Mesendoderm (in vitro differentiated cells): Measurements from ENCODE around the gene SRRM1.
"Not testable (repeated sequence)": the region's sequence is repeated elsewhere in the genome, so short reads cannot be mapped to it uniquely, and the experiment has no call there.

Experiments used
- DNase-seq: peaks from one replicate; pipeline ENCODE4 v3.0.0; 2013
- H2AK5ac ChIP-seq: 2 replicates; pipeline ENCODE4 v1.6.1; 2013; ENCODE audit warnings: low read length, inconsistent platforms
- H2BK120ac ChIP-seq: 2 replicates; pipeline ENCODE4 v1.6.1; 2013; ENCODE audit warnings: low read depth, mild to moderate bottlenecking, low read length, moderate library complexity, mixed read lengths
- H2BK15ac ChIP-seq: replicated peaks from 2 replicates; pipeline ENCODE4 v1.6.1; 2013; ENCODE audit warnings: low read depth, mild to moderate bottlenecking, moderate library complexity
- H2BK5ac ChIP-seq: 2 replicates; pipeline ENCODE4 v1.6.1; 2013; ENCODE audit warnings: low read length, inconsistent platforms
- H3K18ac ChIP-seq: 2 replicates; pipeline ENCODE4 v1.6.1; 2013; ENCODE audit warnings: mild to moderate bottlenecking, low read length, mixed read lengths
- H3K23ac ChIP-seq: one replicate; pipeline ENCODE4 v1.6.1; 2013; ENCODE audit warnings: low read length
- H3K27ac ChIP-seq: 2 replicates; pipeline ENCODE4 v1.5.1; 2013; ENCODE audit warnings: low read depth, mild to moderate bottlenecking, inconsistent platforms, low read length, moderate library complexity
- H3K27me3 ChIP-seq: 2 replicates; pipeline ENCODE4 v1.6.1; 2013; ENCODE audit warnings: low read length, control low read depth, mild to moderate bottlenecking, inconsistent platforms; ENCODE audit not compliant: insufficient read depth, poor library complexity
- H3K36me3 ChIP-seq: 2 replicates; pipeline ENCODE4 v1.6.1; 2013; ENCODE audit warnings: low read length, inconsistent platforms; ENCODE audit not compliant: control insufficient read depth, insufficient read depth
- H3K4ac ChIP-seq: one replicate; pipeline ENCODE4 v1.6.1; 2013; ENCODE audit warnings: low read depth, mild to moderate bottlenecking, low read length, moderate library complexity
- H3K4me1 ChIP-seq: 2 replicates; pipeline ENCODE4 v1.6.1; 2013; ENCODE audit warnings: low read depth, low read length, inconsistent platforms; ENCODE audit not compliant: control insufficient read depth
- H3K4me2 ChIP-seq: 2 replicates; pipeline ENCODE4 v1.6.1; 2013; ENCODE audit warnings: low read length
- H3K4me3 ChIP-seq: 2 replicates; pipeline ENCODE4 v1.5.1; 2013; ENCODE audit warnings: mild to moderate bottlenecking, low read length
- H3K56ac ChIP-seq: one replicate; pipeline ENCODE4 v1.6.1; 2013; ENCODE audit warnings: low read length
- H3K79me1 ChIP-seq: 2 replicates; pipeline ENCODE4 v1.6.1; 2013; ENCODE audit warnings: low read length, inconsistent platforms
- H3K79me2 ChIP-seq: 2 replicates; pipeline ENCODE4 v1.6.1; 2013; ENCODE audit warnings: mild to moderate bottlenecking, low read length; ENCODE audit not compliant: control insufficient read depth, insufficient read depth
- H3K9ac ChIP-seq: 2 replicates; pipeline ENCODE4 v1.6.1; 2013; ENCODE audit warnings: low read length, inconsistent platforms
- H4K5ac ChIP-seq: one replicate; pipeline ENCODE4 v1.6.1; 2013; ENCODE audit warnings: low read length
- H4K8ac ChIP-seq: one replicate; pipeline ENCODE4 v1.6.1; 2013; ENCODE audit warnings: low read depth, mild to moderate bottlenecking, control low read depth, low read length, moderate library complexity
- WGBS: extraction: QIAGEN DNeasy Blood & Tissue Kit; methylation state at CpG from one replicate; pipeline ENCODE4 v1.1.7; 2013; ENCODE audit warnings: low lambda C conversion rate, missing lambda C conversion rate; ENCODE audit not compliant: insufficient coverage; ENCODE audit errors: extremely low coverage; 5-methylcytosine and 5-hydroxymethylcytosine counted together

Gene SRRM1

GRCh38 chr1:24696756-24697330 is 53.7 kb downstream of the SRRM1 start:
- H3K4me1 ChIP-seq, result peaks cover 2% of the 10 kb centered on the region
- H3K4me2 ChIP-seq, result no peak overlapping the region
- H3K79me1 ChIP-seq, result no peaks in the 10 kb centered on the region
- H4K8ac ChIP-seq, result no peak overlapping the region
- no peak overlapping the region for H3K18ac ChIP-seq
- H3K23ac ChIP-seq, result no peak overlapping the region
- H3K27ac ChIP-seq, result no peak overlapping the region
- H2BK15ac ChIP-seq, result no peak overlapping the region
- no peak overlapping the region for H2BK120ac ChIP-seq
- H3K56ac ChIP-seq, result no peak overlapping the region
- H3K9ac ChIP-seq, result no peak overlapping the region
- no CpG with 5 or more reads among the region's 15 CpGs for WGBS
- no peaks in the 10 kb centered on the region for H3K79me2 ChIP-seq
- no peak for DNase-seq
- no peak overlapping the region for H3K4ac ChIP-seq
- no peaks in the 10 kb centered on the region for H3K27me3 ChIP-seq
- H3K4me3 ChIP-seq, result no peak overlapping the region
- H2BK5ac ChIP-seq, result no peak overlapping the region
- H4K5ac ChIP-seq, result no peak overlapping the region
- no peaks in the 10 kb centered on the region for H3K36me3 ChIP-seq
- no peak overlapping the region for H2AK5ac ChIP-seq

- DNase-seq, result not testable (repeated sequence)
These were observed 54.4 kb downstream of the SRRM1 start for GRCh38 chr1:24697453-24698001.

GRCh38 chr1:24698326-24698725 is 55.2 kb downstream of the SRRM1 start:
- H2AK5ac ChIP-seq, H3K4me3 ChIP-seq, H2BK5ac ChIP-seq, H3K56ac ChIP-seq, H2BK15ac ChIP-seq, DNase-seq, H3K27ac ChIP-seq, H3K9ac ChIP-seq, H3K79me1 ChIP-seq, H2BK120ac ChIP-seq, H3K4ac ChIP-seq, H3K79me2 ChIP-seq, H3K23ac ChIP-seq, H4K8ac ChIP-seq, H3K18ac ChIP-seq, H4K5ac ChIP-seq, H3K27me3 ChIP-seq, H3K4me1 ChIP-seq, H3K36me3 ChIP-seq, H3K4me2 ChIP-seq: not testable (repeated sequence)
- no CpG with 5 or more reads among the region's 8 CpGs for WGBS

More at GRCh38 chr1:24697453-24698001, 54.4 kb downstream of the SRRM1 start:
- not testable (repeated sequence) for H3K36me3 ChIP-seq, H3K79me1 ChIP-seq, H2BK15ac ChIP-seq, H3K27me3 ChIP-seq, H3K56ac ChIP-seq, H3K4me2 ChIP-seq, H3K4me3 ChIP-seq, H2AK5ac ChIP-seq, H3K23ac ChIP-seq, H3K18ac ChIP-seq, H4K5ac ChIP-seq, H3K4ac ChIP-seq, H3K9ac ChIP-seq, H3K79me2 ChIP-seq, H3K27ac ChIP-seq, H2BK5ac ChIP-seq, H4K8ac ChIP-seq, H3K4me1 ChIP-seq, H2BK120ac ChIP-seq
- no CpG with 5 or more reads among the region's 7 CpGs for WGBS

GRCh38 chr1:24699628-24700027 is 56.5 kb downstream of the SRRM1 start:
- Histone ChIP-seq H3K27me3 (no peaks in the 10 kb centered on the region), H2BK120ac (no peak overlapping the region), H3K4me1 (peaks cover 2% of the 10 kb centered on the region), H3K23ac (no peak overlapping the region), H3K56ac (peak overlapping the region; percentile 25), H2BK15ac (no peak overlapping the region), H3K4ac (no peak overlapping the region), H4K5ac (no peak overlapping the region), H3K36me3 (no peaks in the 10 kb centered on the region), H3K27ac (no peak overlapping the region), H3K9ac (no peak overlapping the region), H3K4me2 (no peak overlapping the region), H2BK5ac (no peak overlapping the region), H4K8ac (no peak overlapping the region), H3K79me1 (no peaks in the 10 kb centered on the region), H3K79me2 (no peaks in the 10 kb centered on the region), H3K4me3 (no peak overlapping the region), H3K18ac (no peak overlapping the region), H2AK5ac (peak overlapping the region; percentile 79)
- DNase-seq, result no peak
- WGBS, result no CpG with 5 or more reads among the region's 7 CpGs

- Histone ChIP-seq H3K56ac (peak overlapping the region; percentile 25), H3K18ac (no peak overlapping the region), H4K8ac (no peak overlapping the region), H3K36me3 (no peaks in the 10 kb centered on the region), H3K27me3 (no peaks in the 10 kb centered on the region), H2BK15ac (no peak overlapping the region), H4K5ac (no peak overlapping the region), H3K4me1 (peaks cover 4% of the 10 kb centered on the region), H3K9ac (no peak overlapping the region), H3K23ac (no peak overlapping the region), H2BK120ac (no peak overlapping the region), H3K79me1 (no peaks in the 10 kb centered on the region), H3K4ac (no peak overlapping the region), H3K79me2 (no peaks in the 10 kb centered on the region), H3K27ac (no peak overlapping the region), H2BK5ac (no peak overlapping the region), H3K4me2 (no peak overlapping the region), H2AK5ac (peak overlapping the region; percentile 45), H3K4me3 (no peak overlapping the region)
- WGBS, result no CpG with 5 or more reads among the region's 8 CpGs
- no peak for DNase-seq
These were observed 59.6 kb downstream of the SRRM1 start for GRCh38 chr1:24702511-24703293.
